ENCODE data around the gene COL1A1.

GRCh38 chr17:50151937-50152547 is 49.4 kb downstream of the COL1A1 start:
- TF ChIP-seq ZC3H10 (CRISPR knock-in tag; IDR thresholded peaks at IDR 0.05): no peak
- TF ChIP-seq SNAI2 (CRISPR knock-in tag; IDR thresholded peaks at IDR 0.05): peak; percentile 65; the same call in 1 of the 2 replicates
- TF ChIP-seq ZFP30 (CRISPR knock-in tag; IDR thresholded peaks at IDR 0.05): 0 out of 2 replicates have a peak, but pooled peaks have one; percentile 21
- TF ChIP-seq ARNTL (CRISPR knock-in tag; IDR thresholded peaks at IDR 0.05; ENCODE audit: borderline replicate concordance, low read depth): no peak
- TF ChIP-seq TSHZ2 (CRISPR knock-in tag; IDR thresholded peaks at IDR 0.05): no peak
- TF ChIP-seq TCF4 (CRISPR knock-in tag; IDR thresholded peaks at IDR 0.05; ENCODE audit: borderline replicate concordance): peak; percentile 69

Data from SK-N-SH treated with all-trans-retinoic acid at 6 μM for 48 hours (cell line).